Adrenal gland (tissue), 5 donors: ENCODE results near the gene NOXA1.

Experiments
- POLR2A ChIP-seq, 2 donors: fragments of 450-650 bp; IDR thresholded peaks; one replicate each; pipeline ENCODE4 v1.6.1; 2017; ENCODE audit warnings: antibody characterized with exemption in 2 of 2, mild to moderate bottlenecking in 2 of 2, moderate library complexity in 1 of 2
- TF ChIP-seq, protein P1 (sequence below), 6 experiments: fragments of 450-650 bp in 4 of 6; fragments of 200-600 bp in 2 of 6; sonication (generic) in 1 of 6; IDR thresholded peaks; 1 replicate in 5 of 6; 2 replicates in 1 of 6; pipeline versions ENCODE4 v1.5.1 to v1.8.0; 2016 to 2021; ENCODE audit warnings: antibody characterized with exemption in 6 of 6, mild to moderate bottlenecking in 2 of 6, moderate library complexity in 1 of 6
- donor health status: DM: no; HTN: no; CAD: no.

DNA sequence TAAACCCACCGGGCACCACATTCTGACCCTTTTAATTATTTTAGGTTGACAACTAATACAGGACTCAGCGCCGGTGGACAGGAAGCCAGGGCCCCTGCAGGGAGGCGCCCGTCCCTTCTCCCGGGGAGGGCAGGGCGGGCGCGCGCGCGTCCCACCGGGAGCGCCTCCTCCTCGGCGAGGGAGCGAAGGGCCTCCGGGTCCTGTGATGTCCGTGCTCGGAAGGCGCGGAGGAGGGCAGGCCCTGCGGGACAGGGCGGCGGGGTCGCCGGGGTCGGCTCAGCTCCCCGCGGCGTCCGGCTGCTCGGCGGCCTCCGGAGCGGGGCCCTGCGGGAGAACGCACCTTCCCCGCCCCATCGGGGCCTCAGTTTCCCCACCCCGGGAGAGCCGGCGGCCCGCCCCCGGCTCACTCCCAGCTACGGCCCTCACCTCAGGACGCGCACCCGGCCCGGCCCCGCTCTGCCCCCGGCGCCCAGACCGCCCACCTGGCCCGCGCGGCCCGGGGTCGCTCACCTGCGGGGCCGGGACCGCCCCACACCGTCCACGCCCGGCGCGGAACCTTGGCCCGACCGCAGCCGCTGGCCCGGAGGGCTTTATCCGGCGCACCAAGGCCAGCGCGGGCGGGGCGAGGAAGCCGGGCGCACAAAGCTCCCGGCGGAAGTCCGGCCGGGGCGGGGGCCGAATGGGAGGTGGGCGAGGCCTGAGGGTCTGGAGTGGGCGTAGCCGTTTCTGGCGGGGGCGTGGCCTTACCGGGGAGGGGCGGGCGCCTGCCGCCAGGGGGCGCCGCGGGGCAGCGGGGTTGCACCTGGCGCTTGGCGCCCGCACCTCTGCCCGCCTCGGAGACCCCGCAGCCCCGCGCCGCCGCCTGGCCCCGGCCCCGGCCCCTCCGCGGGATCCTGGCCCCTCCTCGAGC is at the start of gene NOXA1, which contains the start of gene EXD3:
- TF ChIP-seq, protein P1, sequence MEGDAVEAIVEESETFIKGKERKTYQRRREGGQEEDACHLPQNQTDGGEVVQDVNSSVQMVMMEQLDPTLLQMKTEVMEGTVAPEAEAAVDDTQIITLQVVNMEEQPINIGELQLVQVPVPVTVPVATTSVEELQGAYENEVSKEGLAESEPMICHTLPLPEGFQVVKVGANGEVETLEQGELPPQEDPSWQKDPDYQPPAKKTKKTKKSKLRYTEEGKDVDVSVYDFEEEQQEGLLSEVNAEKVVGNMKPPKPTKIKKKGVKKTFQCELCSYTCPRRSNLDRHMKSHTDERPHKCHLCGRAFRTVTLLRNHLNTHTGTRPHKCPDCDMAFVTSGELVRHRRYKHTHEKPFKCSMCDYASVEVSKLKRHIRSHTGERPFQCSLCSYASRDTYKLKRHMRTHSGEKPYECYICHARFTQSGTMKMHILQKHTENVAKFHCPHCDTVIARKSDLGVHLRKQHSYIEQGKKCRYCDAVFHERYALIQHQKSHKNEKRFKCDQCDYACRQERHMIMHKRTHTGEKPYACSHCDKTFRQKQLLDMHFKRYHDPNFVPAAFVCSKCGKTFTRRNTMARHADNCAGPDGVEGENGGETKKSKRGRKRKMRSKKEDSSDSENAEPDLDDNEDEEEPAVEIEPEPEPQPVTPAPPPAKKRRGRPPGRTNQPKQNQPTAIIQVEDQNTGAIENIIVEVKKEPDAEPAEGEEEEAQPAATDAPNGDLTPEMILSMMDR (IDR thresholded peaks at IDR 0.05): peak; percentile 7 to 87 (median 54)
- TF ChIP-seq POLR2A (IDR thresholded peaks at IDR 0.05): peak; percentile 43 to 60
